Type B pancreatic cell (in vitro differentiated cells): ENCODE results near the gene TMEM244. TPM values are rescaled to one million over a fixed set of nuclear protein-coding genes. Genes with fewer than 3 reads are reported as not detected.

Experiments used
- DNase-seq: peaks from one replicate; pipeline ENCODE4 v3.0.0; 2021; ENCODE audit warnings: mixed read lengths; ENCODE audit not compliant: unreplicated experiment; ENCODE audit errors: extremely low spot score
- H3K27ac Mint-ChIP-seq: 2 replicates; pipeline ENCODE4 v1.8.0; 2021; ENCODE audit warnings: mild to moderate bottlenecking, mixed read lengths
- H3K27me3 Mint-ChIP-seq: 2 replicates; pipeline ENCODE4 v1.8.0; 2021; ENCODE audit warnings: mixed read lengths
- H3K36me3 Mint-ChIP-seq: 2 replicates; pipeline ENCODE4 v1.8.0; 2021; ENCODE audit warnings: mixed read lengths
- H3K4me1 Mint-ChIP-seq: one replicate; pipeline ENCODE4 v1.8.0; 2021; ENCODE audit warnings: mixed read lengths; ENCODE audit not compliant: unreplicated experiment
- H3K4me3 Mint-ChIP-seq: 2 replicates; pipeline ENCODE4 v1.8.0; 2021; ENCODE audit warnings: mild to moderate bottlenecking, mixed read lengths
- H3K9me3 Mint-ChIP-seq: 2 replicates; pipeline ENCODE4 v1.8.0; 2021; ENCODE audit warnings: mixed read lengths
- total RNA-seq: library from RNA; stranded (reverse); gene quantifications from 2 replicates; pipeline ENCODE4 v1.2.1, GENCODE V29; 2021; ENCODE audit warnings: low replicate concordance
- TF ChIP-seq, protein P1 (sequence below): fragments of 200-600 bp; sonication (generic); conservative IDR thresholded peaks from 2 replicates; pipeline ENCODE4 v1.5.0; 2021; ENCODE audit warnings: antibody characterized with exemption, mild to moderate bottlenecking

Gene TMEM244
- total RNA-seq, 1 donor from 2014 or later: not detected

DNA sequence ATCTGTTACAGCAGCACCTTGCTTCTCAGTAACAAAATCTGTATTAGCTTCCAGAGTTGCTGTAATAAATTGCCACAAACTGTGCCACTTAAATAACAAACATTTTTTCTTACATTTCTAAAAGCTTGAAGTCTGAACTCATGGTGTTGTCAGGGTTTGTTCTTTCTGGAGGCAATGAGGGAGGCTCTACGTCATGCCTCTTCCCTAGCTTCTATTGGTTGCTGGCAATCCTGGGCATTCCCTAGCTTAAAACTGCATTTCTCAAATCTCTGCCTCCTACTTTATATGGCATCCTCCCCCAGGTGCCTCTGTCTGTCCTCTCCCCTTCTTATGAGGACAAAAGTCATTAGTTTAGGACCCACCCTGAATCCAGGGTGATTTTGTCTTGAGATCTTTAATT, 41.6 kb upstream of the TMEM244 start:
- Mint-ChIP-seq H3K27me3 (no peaks in the 10 kb centered on the region), H3K4me1 (no peaks in the 10 kb centered on the region), H3K27ac (no peak overlapping the region), H3K4me3 (no peak overlapping the region), H3K36me3 (no peaks in the 10 kb centered on the region), H3K9me3 (no peaks in the 10 kb centered on the region)
- no peak for DNase-seq
- TF ChIP-seq, protein P1, sequence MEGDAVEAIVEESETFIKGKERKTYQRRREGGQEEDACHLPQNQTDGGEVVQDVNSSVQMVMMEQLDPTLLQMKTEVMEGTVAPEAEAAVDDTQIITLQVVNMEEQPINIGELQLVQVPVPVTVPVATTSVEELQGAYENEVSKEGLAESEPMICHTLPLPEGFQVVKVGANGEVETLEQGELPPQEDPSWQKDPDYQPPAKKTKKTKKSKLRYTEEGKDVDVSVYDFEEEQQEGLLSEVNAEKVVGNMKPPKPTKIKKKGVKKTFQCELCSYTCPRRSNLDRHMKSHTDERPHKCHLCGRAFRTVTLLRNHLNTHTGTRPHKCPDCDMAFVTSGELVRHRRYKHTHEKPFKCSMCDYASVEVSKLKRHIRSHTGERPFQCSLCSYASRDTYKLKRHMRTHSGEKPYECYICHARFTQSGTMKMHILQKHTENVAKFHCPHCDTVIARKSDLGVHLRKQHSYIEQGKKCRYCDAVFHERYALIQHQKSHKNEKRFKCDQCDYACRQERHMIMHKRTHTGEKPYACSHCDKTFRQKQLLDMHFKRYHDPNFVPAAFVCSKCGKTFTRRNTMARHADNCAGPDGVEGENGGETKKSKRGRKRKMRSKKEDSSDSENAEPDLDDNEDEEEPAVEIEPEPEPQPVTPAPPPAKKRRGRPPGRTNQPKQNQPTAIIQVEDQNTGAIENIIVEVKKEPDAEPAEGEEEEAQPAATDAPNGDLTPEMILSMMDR: no peak

DNA sequence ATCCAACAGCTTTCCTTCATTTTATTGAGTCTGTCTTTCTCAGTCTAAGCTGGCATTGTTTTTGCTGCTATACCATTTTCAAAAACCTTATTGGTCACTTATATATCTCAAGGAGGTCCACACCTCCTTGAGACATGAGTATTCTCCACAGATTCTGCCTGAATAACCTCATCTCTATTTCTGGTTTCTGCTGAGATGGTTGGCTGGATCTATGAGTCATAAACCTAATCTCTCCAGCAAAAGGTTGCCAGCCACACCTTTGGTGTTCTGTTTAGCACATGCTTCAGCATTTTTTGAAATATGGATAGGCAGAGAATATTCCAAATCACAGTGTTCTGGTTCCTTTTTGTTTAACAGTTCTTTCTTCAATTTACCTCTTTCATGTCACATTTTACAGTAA, 40.8 kb upstream of the TMEM244 start:
- H3K36me3 Mint-ChIP-seq: no peaks in the 10 kb centered on the region
- H3K4me1 Mint-ChIP-seq: no peaks in the 10 kb centered on the region
- H3K27me3 Mint-ChIP-seq: no peaks in the 10 kb centered on the region
- TF ChIP-seq, protein P1: no peak
- H3K4me3 Mint-ChIP-seq: no peak overlapping the region
- no peak overlapping the region for H3K27ac Mint-ChIP-seq
- no peak for DNase-seq
- no peaks in the 10 kb centered on the region for H3K9me3 Mint-ChIP-seq

DNA sequence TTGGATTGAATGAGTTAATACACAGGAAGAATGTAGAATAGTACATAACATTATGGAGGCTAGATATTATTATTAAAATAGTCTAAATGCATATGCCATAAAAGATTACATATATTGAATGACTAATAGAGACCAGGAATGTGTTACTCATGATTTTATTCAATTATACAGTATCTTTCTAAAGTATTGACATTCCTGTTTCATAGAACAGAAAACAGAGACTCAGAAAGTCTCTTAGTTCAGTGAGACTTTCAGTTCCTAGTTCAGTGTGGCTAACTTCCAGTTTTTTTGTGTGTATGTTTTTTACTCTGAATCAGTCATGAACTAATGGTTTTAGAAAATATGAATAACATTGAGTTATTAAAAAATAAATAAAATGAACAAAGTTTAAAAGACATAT, 34.6 kb upstream of the TMEM244 start:
- TF ChIP-seq, protein P1: no peak
- Mint-ChIP-seq H3K27me3 (no peaks in the 10 kb centered on the region), H3K4me3 (no peak overlapping the region), H3K4me1 (no peaks in the 10 kb centered on the region), H3K27ac (no peak overlapping the region), H3K9me3 (no peaks in the 10 kb centered on the region), H3K36me3 (no peaks in the 10 kb centered on the region)
- DNase-seq: no peak

DNA sequence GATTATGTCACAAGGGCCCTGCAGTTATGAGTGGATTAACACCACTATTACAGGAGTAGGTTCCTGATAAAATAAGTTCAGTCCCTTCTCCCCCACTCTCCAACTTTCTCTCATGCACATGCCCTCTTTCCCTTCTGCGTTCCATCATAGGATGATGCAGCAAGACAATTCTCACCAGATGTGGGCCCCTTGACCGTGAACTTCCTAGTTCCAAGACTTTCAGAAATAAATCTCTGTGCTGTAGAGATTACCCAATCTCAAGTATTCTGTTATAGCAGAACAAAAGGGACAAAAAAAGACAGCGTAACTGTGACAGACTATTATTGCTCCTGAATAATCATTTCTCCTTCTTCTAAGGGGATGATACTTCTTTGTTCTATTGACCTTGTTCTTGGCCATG, 33.8 kb upstream of the TMEM244 start:
- no peaks in the 10 kb centered on the region for H3K4me1 Mint-ChIP-seq
- no peaks in the 10 kb centered on the region for H3K36me3 Mint-ChIP-seq

DNA sequence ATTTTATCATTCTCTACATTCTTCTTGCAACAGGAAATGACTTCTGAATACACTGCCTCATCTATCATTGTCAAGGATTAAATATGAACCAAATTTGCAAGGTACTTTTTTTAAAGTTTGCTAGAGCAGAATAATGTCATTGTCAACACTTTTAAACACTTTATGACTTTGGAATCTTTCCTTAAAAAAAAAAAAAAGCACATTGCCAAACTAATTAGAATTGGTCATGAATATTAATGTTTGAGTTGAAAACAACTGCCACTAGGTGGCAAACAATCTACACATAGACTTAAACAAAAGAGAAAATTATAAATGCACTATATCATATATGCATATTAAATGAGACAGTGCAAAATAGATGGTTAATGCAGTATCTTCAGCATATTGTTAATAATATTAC, 32.5 kb upstream of the TMEM244 start:
- Mint-ChIP-seq H3K4me1 (no peaks in the 10 kb centered on the region), H3K27ac (no peak overlapping the region), H3K9me3 (no peaks in the 10 kb centered on the region), H3K27me3 (no peaks in the 10 kb centered on the region), H3K36me3 (no peaks in the 10 kb centered on the region), H3K4me3 (no peak overlapping the region)
- TF ChIP-seq, protein P1: peak; percentile 62
- DNase-seq: no peak

More for the DNA sequence above, 33.8 kb upstream of the TMEM244 start:
- Mint-ChIP-seq H3K9me3 (no peaks in the 10 kb centered on the region), H3K27me3 (no peaks in the 10 kb centered on the region), H3K27ac (no peak overlapping the region), H3K4me3 (no peak overlapping the region)
- no peak for DNase-seq
- TF ChIP-seq, protein P1: no peak

DNA sequence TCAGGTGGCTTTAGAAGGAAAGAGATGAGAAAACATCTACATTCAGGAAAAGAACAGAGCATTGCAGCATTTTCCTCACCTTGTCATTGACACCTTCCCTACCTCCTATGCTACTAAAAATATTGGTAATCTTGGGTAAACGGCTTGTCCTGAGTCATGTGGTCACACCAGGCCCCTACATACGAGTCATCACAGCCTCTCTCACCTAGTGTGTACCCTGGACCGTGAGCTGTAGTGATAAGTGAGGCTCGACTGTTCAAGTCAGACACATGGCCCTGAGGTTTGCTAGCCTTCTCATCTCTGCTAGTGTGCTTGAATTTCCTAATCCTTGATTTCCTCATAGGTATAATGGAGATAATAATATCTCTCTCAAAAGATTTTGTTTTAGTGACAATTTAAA, 29.6 kb upstream of the TMEM244 start:
- no peak for DNase-seq
- Mint-ChIP-seq H3K27ac (no peak overlapping the region), H3K4me1 (no peaks in the 10 kb centered on the region), H3K9me3 (no peaks in the 10 kb centered on the region), H3K27me3 (no peaks in the 10 kb centered on the region), H3K4me3 (no peak overlapping the region), H3K36me3 (no peaks in the 10 kb centered on the region)
- TF ChIP-seq, protein P1: no peak
